ENCODE results near the gene SPTLC2.

SPTLC2 gene

DNA sequence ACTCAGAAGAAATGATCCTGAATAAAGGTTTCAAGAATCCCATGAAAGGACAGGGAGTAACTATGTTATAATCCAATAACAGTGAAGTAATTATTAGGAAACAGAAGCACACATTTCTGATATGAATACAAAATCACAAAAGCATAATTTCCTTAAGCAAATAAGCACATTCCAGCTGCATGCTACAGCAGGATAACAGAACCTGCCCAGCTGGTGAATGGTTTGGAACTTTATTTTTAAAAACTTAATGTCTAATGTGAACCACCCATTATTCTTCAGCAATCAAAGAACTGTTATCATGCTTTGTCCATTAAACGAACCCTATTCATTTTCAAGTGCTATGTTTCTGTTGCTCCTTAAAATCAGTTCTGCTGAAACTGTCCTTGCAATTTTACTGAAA lies 13.4 kb downstream of the SPTLC2 start:
- Histone ChIP-seq H3K9me2 (replicated peaks; ENCODE audit: insufficient read depth, low read length) (no peaks in the 10 kb centered on the region), H3K36me3 (replicated peaks; ENCODE audit: insufficient read depth, low read length) (no peaks in the 10 kb centered on the region), H3K27me3 (replicated peaks; ENCODE audit: insufficient read depth, low read length) (no peaks in the 10 kb centered on the region), H3K4me1 (ENCODE audit: low read length) (no peaks in the 10 kb centered on the region), H3K4me3 (ENCODE audit: low read length) (no peak overlapping the region), H3K4me2 (ENCODE audit: low read depth, low read length) (no peak overlapping the region), H4K20me1 (ENCODE audit: insufficient read depth, low read length) (no peaks in the 10 kb centered on the region), H2AFZ (ENCODE audit: low read length) (no peak overlapping the region), H3F3A (ENCODE audit: insufficient read depth, low read length) (no peaks in the 10 kb centered on the region), H3K9me3 (replicated peaks; ENCODE audit: insufficient read depth, low read length) (no peaks in the 10 kb centered on the region), H3K27ac (ENCODE audit: low read length) (no peak overlapping the region), H3K79me2 (ENCODE audit: low read length) (peaks cover 17% of the 10 kb centered on the region), H3K9ac (ENCODE audit: low read length) (no peak overlapping the region)
- TF ChIP-seq EZH2 (optimal IDR thresholded peaks at IDR 0.05; ENCODE audit: low read depth, low read length): no peak
- TF ChIP-seq, protein P1, sequence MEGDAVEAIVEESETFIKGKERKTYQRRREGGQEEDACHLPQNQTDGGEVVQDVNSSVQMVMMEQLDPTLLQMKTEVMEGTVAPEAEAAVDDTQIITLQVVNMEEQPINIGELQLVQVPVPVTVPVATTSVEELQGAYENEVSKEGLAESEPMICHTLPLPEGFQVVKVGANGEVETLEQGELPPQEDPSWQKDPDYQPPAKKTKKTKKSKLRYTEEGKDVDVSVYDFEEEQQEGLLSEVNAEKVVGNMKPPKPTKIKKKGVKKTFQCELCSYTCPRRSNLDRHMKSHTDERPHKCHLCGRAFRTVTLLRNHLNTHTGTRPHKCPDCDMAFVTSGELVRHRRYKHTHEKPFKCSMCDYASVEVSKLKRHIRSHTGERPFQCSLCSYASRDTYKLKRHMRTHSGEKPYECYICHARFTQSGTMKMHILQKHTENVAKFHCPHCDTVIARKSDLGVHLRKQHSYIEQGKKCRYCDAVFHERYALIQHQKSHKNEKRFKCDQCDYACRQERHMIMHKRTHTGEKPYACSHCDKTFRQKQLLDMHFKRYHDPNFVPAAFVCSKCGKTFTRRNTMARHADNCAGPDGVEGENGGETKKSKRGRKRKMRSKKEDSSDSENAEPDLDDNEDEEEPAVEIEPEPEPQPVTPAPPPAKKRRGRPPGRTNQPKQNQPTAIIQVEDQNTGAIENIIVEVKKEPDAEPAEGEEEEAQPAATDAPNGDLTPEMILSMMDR (IDR thresholded peaks at IDR 0.05; ENCODE audit: low read length): no peak
- TF ChIP-seq EZH2phosphoT487 (IDR thresholded peaks at IDR 0.05; ENCODE audit: low read length): no peak
- DNase-seq: no peak

DNA sequence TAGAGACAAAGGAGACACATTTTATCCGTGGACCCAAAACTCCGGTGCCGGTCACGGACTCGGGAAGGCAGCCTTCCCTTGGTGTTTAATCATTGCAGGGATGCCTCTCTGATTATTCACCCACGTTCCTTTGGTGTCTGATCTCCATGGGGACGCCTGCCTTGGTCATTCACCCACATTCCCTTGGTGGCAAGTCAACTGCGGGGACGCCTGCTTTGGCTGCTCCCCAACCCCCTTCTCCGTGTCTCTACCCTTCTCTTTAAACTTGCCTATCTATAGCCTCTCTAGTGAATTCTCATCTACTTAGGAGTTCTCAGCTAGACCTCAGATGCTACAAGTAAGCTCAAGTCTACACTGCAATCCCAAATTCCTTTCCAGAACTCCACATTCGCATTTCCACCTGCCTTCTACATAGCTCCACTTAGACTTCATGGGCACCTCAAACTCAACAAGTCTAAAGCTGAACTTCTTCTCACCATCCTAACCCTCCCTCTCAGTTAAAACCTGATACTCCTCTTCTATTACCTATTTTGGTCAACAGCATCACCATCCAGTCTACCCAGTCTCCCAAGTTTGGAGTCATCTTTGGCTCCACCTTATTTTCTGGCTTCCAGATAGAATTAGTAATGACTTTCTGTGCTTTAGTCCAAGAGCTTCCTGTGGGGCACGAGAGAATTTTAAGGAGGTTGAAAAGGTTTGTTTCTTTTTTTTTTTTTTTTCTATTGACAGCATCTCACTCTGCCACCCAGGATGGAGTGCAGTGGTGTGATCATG lies 14.4 kb downstream of the SPTLC2 start:
- Histone ChIP-seq H3K4me1 (ENCODE audit: low read length) (no peaks in the 10 kb centered on the region), H3K4me3 (ENCODE audit: low read length) (no peak overlapping the region), H3F3A (ENCODE audit: insufficient read depth, low read length) (no peaks in the 10 kb centered on the region), H3K27ac (ENCODE audit: low read length) (no peak overlapping the region), H3K36me3 (replicated peaks; ENCODE audit: insufficient read depth, low read length) (no peaks in the 10 kb centered on the region), H3K79me2 (ENCODE audit: low read length) (peaks cover 12% of the 10 kb centered on the region; the same call in 1 of the 2 replicates), H3K4me2 (ENCODE audit: low read depth, low read length) (no peak overlapping the region), H3K9ac (ENCODE audit: low read length) (no peak overlapping the region), H3K27me3 (replicated peaks; ENCODE audit: insufficient read depth, low read length) (no peaks in the 10 kb centered on the region), H4K20me1 (ENCODE audit: insufficient read depth, low read length) (no peaks in the 10 kb centered on the region), H3K9me3 (replicated peaks; ENCODE audit: insufficient read depth, low read length) (no peaks in the 10 kb centered on the region), H3K9me2 (replicated peaks; ENCODE audit: insufficient read depth, low read length) (no peaks in the 10 kb centered on the region), H2AFZ (ENCODE audit: low read length) (no peak overlapping the region)
- no peak for DNase-seq
- TF ChIP-seq, protein P1 (IDR thresholded peaks at IDR 0.05; ENCODE audit: low read length): no peak
- TF ChIP-seq EZH2phosphoT487 (IDR thresholded peaks at IDR 0.05; ENCODE audit: low read length): no peak
- no peak for TF ChIP-seq EZH2 (optimal IDR thresholded peaks at IDR 0.05; ENCODE audit: low read depth, low read length)

GRCh38 chr14:77599889-77600288 lies 16.5 kb downstream of the SPTLC2 start:
- TF ChIP-seq EZH2 (optimal IDR thresholded peaks at IDR 0.05; ENCODE audit: low read depth, low read length) (no peak), EZH2phosphoT487 (IDR thresholded peaks at IDR 0.05; ENCODE audit: low read length) (no peak)
- TF ChIP-seq, protein P1 (IDR thresholded peaks at IDR 0.05; ENCODE audit: low read length): no peak
- peaks cover 5% of the 10 kb centered on the region; the same call in 1 of the 2 replicates for H3K79me2 ChIP-seq (ENCODE audit: low read length)

More at GRCh38 chr14:77599889-77600288, 16.5 kb downstream of the SPTLC2 start:
- H3K9me3 ChIP-seq (replicated peaks; ENCODE audit: insufficient read depth, low read length): no peaks in the 10 kb centered on the region
- no peak for DNase-seq
- no peak overlapping the region for H3K27ac ChIP-seq (ENCODE audit: low read length)
- no peaks in the 10 kb centered on the region for H3K9me2 ChIP-seq (replicated peaks; ENCODE audit: insufficient read depth, low read length)
- no peaks in the 10 kb centered on the region for H3F3A ChIP-seq (ENCODE audit: insufficient read depth, low read length)
- H4K20me1 ChIP-seq (ENCODE audit: insufficient read depth, low read length): no peaks in the 10 kb centered on the region
- no peak overlapping the region for H2AFZ ChIP-seq (ENCODE audit: low read length)
- no peak overlapping the region for H3K4me2 ChIP-seq (ENCODE audit: low read depth, low read length)
- H3K27me3 ChIP-seq (replicated peaks; ENCODE audit: insufficient read depth, low read length): no peaks in the 10 kb centered on the region
- no peak overlapping the region for H3K4me3 ChIP-seq (ENCODE audit: low read length)
- no peak overlapping the region for H3K9ac ChIP-seq (ENCODE audit: low read length)
- H3K4me1 ChIP-seq (ENCODE audit: low read length): no peaks in the 10 kb centered on the region
- H3K36me3 ChIP-seq (replicated peaks; ENCODE audit: insufficient read depth, low read length): no peaks in the 10 kb centered on the region
